Putamen (tissue), 1 donor: ENCODE data around the gene SYNDIG1.

Experiments
- DNase-seq: peaks from one replicate; pipeline ENCODE4 v3.0.0-alpha.2; 2016; ENCODE audit warnings: low spot score

Gene SYNDIG1

GRCh38 chr20:24674921-24675605 lies 205.6 kb downstream of the SYNDIG1 start:
- DNase-seq, result no peak

GRCh38 chr20:24675651-24676352 lies 206.4 kb downstream of the SYNDIG1 start:
- DNase-seq, result no peak

- no peak for DNase-seq
Measured at GRCh38 chr20:24676353-24676977, 207.0 kb downstream of the SYNDIG1 start.

- peak; percentile 45 for DNase-seq
Measured at GRCh38 chr20:24676978-24677370, 207.5 kb downstream of the SYNDIG1 start.

- DNase-seq, result no peak
Measured at GRCh38 chr20:24677626-24678315, 208.3 kb downstream of the SYNDIG1 start.

GRCh38 chr20:24678351-24679106 lies 209.1 kb downstream of the SYNDIG1 start:
- DNase-seq, result no peak

- DNase-seq, result no peak
Measured at GRCh38 chr20:24679448-24680047, 210.1 kb downstream of the SYNDIG1 start.

- DNase-seq, result no peak
Measured at GRCh38 chr20:24681634-24682495, 212.4 kb downstream of the SYNDIG1 start.

- no peak for DNase-seq
Measured at GRCh38 chr20:24682496-24682985, 213.1 kb downstream of the SYNDIG1 start.

- DNase-seq, result peak; percentile 63
Measured at GRCh38 chr20:24683676-24684075, 214.2 kb downstream of the SYNDIG1 start.

- DNase-seq, result no peak
Measured at GRCh38 chr20:24684421-24684871, 215.0 kb downstream of the SYNDIG1 start.

GRCh38 chr20:24684956-24685691 lies 215.7 kb downstream of the SYNDIG1 start:
- DNase-seq, result no peak

- DNase-seq, result no peak
Measured at GRCh38 chr20:24685736-24686135, 216.3 kb downstream of the SYNDIG1 start.

- no peak for DNase-seq
Measured at GRCh38 chr20:24686156-24686555, 216.7 kb downstream of the SYNDIG1 start.

GRCh38 chr20:24690408-24690807 lies 221.0 kb downstream of the SYNDIG1 start:
- no peak for DNase-seq

- DNase-seq, result no peak
Measured at GRCh38 chr20:24691901-24692351, 222.5 kb downstream of the SYNDIG1 start.

GRCh38 chr20:24692446-24693200 lies 223.2 kb downstream of the SYNDIG1 start:
- no peak for DNase-seq

- DNase-seq, result no peak
Measured at GRCh38 chr20:24693466-24694156, 224.2 kb downstream of the SYNDIG1 start.
